ENCODE results near the gene VIL1. TPM values are rescaled to one million over a fixed set of nuclear protein-coding genes. Genes with fewer than 3 reads are reported as not detected.

Gene VIL1
- total RNA-seq, 1 donor from 2014 or later: 328 TPM

Other genes with a start within 250 kb of the VIL1 start
- gene ARPC2, start 201.9 kb upstream of the VIL1 start, total RNA-seq: 239 TPM
- gene GPBAR1, start 158.1 kb upstream of the VIL1 start, total RNA-seq: 49.3 TPM
- 114 TPM for gene AAMP, start 149.0 kb upstream of the VIL1 start, total RNA-seq
- gene PNKD, start 148.6 kb upstream of the VIL1 start, total RNA-seq: 154 TPM
- gene TMBIM1, start 126.6 kb upstream of the VIL1 start, total RNA-seq: 388 TPM
- 3.4 TPM for gene CATIP, start 62.3 kb upstream of the VIL1 start, total RNA-seq
- gene SLC11A1, start 36.9 kb upstream of the VIL1 start, total RNA-seq: 15.1 TPM
- gene CTDSP1, start 19.3 kb upstream of the VIL1 start, total RNA-seq: 184 TPM
- gene USP37, start 149.2 kb downstream of the VIL1 start, total RNA-seq: 12.0 TPM
- 27.6 TPM for gene CNOT9, start 149.7 kb downstream of the VIL1 start, total RNA-seq
- 0.49 TPM for gene PLCD4, start 188.8 kb downstream of the VIL1 start, total RNA-seq
- 32.8 TPM for gene ZNF142, start 240.5 kb downstream of the VIL1 start, total RNA-seq
- gene BCS1L, start 240.6 kb downstream of the VIL1 start, total RNA-seq: 36.4 TPM